ENCODE measurements around the gene SOX18. TPM values are rescaled to one million over a fixed set of nuclear protein-coding genes. Genes with fewer than 3 reads are reported as not detected.

The SOX18 gene
- total and polyA plus RNA-seq, 2 of the 13 experiments (the other 11 are each of a cell fraction or from before 2014, with no cell fraction given), result 1.6 to 1.9 TPM

DNA sequence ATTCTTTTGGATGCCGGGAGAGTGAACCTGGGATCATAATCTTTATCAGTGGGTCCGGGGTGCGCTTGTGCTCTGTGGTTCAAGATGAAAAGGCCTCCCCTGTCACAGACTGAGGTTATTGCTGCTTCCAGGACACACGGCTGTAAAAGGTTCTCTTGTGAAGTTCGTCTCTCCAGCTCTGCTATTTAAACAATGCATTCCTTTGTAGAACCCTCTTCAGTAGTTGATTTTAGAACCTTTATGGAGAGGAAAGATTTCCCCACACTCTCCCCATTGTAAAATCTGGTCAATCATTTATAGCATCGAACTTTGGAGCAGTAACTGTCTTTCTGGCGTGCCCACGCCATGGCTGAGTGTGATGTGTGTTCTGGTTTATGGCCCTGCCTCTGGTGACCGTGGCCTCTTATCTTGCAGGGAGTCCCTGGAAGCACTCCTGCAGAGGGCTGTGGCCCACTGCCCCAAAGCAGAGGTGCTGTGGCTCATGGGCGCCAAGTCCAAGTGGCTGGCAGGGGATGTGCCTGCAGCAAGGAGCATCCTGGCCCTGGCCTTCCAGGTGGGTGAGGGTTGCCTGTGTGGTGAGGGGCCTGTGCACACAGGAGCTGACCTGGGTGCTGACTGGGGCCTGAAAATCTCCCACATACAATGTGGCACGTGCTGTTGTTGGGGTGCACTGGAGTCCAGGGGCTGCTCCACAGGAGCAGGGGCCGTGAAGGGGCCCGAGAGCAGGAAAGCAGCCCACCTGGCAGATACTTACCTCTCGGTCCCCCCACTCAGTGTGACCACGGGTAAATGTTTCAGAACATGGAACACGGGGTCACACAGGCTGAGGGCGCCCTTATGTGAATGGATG lies 25.1 kb downstream of the SOX18 start (continued):
- TF ChIP-seq, protein P1, sequence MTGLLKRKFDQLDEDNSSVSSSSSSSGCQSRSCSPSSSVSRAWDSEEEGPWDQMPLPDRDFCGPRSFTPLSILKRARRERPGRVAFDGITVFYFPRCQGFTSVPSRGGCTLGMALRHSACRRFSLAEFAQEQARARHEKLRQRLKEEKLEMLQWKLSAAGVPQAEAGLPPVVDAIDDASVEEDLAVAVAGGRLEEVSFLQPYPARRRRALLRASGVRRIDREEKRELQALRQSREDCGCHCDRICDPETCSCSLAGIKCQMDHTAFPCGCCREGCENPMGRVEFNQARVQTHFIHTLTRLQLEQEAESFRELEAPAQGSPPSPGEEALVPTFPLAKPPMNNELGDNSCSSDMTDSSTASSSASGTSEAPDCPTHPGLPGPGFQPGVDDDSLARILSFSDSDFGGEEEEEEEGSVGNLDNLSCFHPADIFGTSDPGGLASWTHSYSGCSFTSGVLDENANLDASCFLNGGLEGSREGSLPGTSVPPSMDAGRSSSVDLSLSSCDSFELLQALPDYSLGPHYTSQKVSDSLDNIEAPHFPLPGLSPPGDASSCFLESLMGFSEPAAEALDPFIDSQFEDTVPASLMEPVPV (CRISPR knock-in tag; IDR thresholded peaks at IDR 0.05), result peak; percentile 92
- TF ChIP-seq ZNF616 (CRISPR knock-in tag; IDR thresholded peaks at IDR 0.05; ENCODE audit: low read depth) (no peak), SMARCC2 (IDR thresholded peaks at IDR 0.05) (0 out of 2 replicates have a peak, but pooled peaks have one; percentile 22), RXRA (CRISPR knock-in tag; IDR thresholded peaks at IDR 0.05) (peak; percentile 75), ZNF724P (CRISPR knock-in tag; IDR thresholded peaks at IDR 0.05; ENCODE audit: borderline replicate concordance) (peak; percentile 25; the same call in 1 of the 2 replicates), PRDM4 (CRISPR knock-in tag; IDR thresholded peaks at IDR 0.05; ENCODE audit: borderline replicate concordance) (no peak), MYC (CRISPR knock-in tag; IDR thresholded peaks at IDR 0.05; ENCODE audit: borderline replicate concordance) (peak; percentile 86; the same call in 1 of the 2 replicates), ATF5 (CRISPR knock-in tag; IDR thresholded peaks at IDR 0.05; ENCODE audit: low read depth) (peak; percentile 22; the same call in 1 of the 2 replicates), MLX (CRISPR knock-in tag; IDR thresholded peaks at IDR 0.05) (peak; percentile 82), TAF15 (IDR thresholded peaks at IDR 0.05; ENCODE audit: low read depth, low read length, poor library complexity, severe bottlenecking) (peak; percentile 80), ZFP36L1 (CRISPR knock-in tag; IDR thresholded peaks at IDR 0.05) (no peak), FOXM1 (CRISPR knock-in tag; IDR thresholded peaks at IDR 0.05) (no peak; the same call in none of the 2 replicates), RCOR2 (CRISPR knock-in tag; IDR thresholded peaks at IDR 0.05) (0 out of 2 replicates have a peak, but pooled peaks have one; percentile 80), HNF4G (IDR thresholded peaks at IDR 0.05; ENCODE audit: borderline replicate concordance, low read depth, low read length) (peak; percentile 74; the same call in 1 of the 2 replicates), HNF4G (CRISPR knock-in tag; IDR thresholded peaks at IDR 0.05; ENCODE audit: borderline replicate concordance, low read depth) (0 out of 2 replicates have a peak, but pooled peaks have one; percentile 14), ZNF121 (CRISPR knock-in tag; IDR thresholded peaks at IDR 0.05) (peak; percentile 59), MLLT10 (CRISPR knock-in tag; IDR thresholded peaks at IDR 0.05) (no peak), ZNF24 (IDR thresholded peaks at IDR 0.05) (no peak)
- TF ChIP-seq, protein P2, sequence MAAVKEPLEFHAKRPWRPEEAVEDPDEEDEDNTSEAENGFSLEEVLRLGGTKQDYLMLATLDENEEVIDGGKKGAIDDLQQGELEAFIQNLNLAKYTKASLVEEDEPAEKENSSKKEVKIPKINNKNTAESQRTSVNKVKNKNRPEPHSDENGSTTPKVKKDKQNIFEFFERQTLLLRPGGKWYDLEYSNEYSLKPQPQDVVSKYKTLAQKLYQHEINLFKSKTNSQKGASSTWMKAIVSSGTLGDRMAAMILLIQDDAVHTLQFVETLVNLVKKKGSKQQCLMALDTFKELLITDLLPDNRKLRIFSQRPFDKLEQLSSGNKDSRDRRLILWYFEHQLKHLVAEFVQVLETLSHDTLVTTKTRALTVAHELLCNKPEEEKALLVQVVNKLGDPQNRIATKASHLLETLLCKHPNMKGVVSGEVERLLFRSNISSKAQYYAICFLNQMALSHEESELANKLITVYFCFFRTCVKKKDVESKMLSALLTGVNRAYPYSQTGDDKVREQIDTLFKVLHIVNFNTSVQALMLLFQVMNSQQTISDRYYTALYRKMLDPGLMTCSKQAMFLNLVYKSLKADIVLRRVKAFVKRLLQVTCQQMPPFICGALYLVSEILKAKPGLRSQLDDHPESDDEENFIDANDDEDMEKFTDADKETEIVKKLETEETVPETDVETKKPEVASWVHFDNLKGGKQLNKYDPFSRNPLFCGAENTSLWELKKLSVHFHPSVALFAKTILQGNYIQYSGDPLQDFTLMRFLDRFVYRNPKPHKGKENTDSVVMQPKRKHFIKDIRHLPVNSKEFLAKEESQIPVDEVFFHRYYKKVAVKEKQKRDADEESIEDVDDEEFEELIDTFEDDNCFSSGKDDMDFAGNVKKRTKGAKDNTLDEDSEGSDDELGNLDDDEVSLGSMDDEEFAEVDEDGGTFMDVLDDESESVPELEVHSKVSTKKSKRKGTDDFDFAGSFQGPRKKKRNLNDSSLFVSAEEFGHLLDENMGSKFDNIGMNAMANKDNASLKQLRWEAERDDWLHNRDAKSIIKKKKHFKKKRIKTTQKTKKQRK (IDR thresholded peaks at IDR 0.05; ENCODE audit: low read length), result no peak

Measured in HepG2 (cell line).